ENCODE measurements around the gene CLEC11A.

The CLEC11A gene

GRCh38 chr19:50723069-50723468, at the start of gene CLEC11A:
Gene CLEC11A (plus strand): TSS chr19:50723364. CDS start chr19:50723526, 162 bp downstream.
- no peak for TF ChIP-seq CTCF (IDR thresholded peaks at IDR 0.05; ENCODE audit: borderline replicate concordance, insufficient read depth, low read depth, low read length)
- no peak within 1 kb of the TSS for H3K4me3 ChIP-seq (ENCODE audit: low read depth, low read length)

GRCh38 chr19:50676625-50677197, 46.5 kb upstream of the CLEC11A start:
- no peak for TF ChIP-seq CTCF (IDR thresholded peaks at IDR 0.05; ENCODE audit: borderline replicate concordance, insufficient read depth, low read depth, low read length)
- H3K4me3 ChIP-seq (ENCODE audit: low read depth, low read length): no peak overlapping the region

GRCh38 chr19:50677636-50678035, 45.5 kb upstream of the CLEC11A start:
- H3K4me3 ChIP-seq (ENCODE audit: low read depth, low read length): no peak overlapping the region
- TF ChIP-seq CTCF (IDR thresholded peaks at IDR 0.05; ENCODE audit: borderline replicate concordance, insufficient read depth, low read depth, low read length): no peak

GRCh38 chr19:50678323-50678722, 44.8 kb upstream of the CLEC11A start:
- H3K4me3 ChIP-seq (ENCODE audit: low read depth, low read length): no peak overlapping the region
- no peak for TF ChIP-seq CTCF (IDR thresholded peaks at IDR 0.05; ENCODE audit: borderline replicate concordance, insufficient read depth, low read depth, low read length)

- no peak for TF ChIP-seq CTCF (IDR thresholded peaks at IDR 0.05; ENCODE audit: borderline replicate concordance, insufficient read depth, low read depth, low read length)
- H3K4me3 ChIP-seq (ENCODE audit: low read depth, low read length): no peak overlapping the region
Measured at GRCh38 chr19:50679177-50680125, 43.7 kb upstream of the CLEC11A start.

- H3K4me3 ChIP-seq (ENCODE audit: low read depth, low read length): no peak overlapping the region
- no peak for TF ChIP-seq CTCF (IDR thresholded peaks at IDR 0.05; ENCODE audit: borderline replicate concordance, insufficient read depth, low read depth, low read length)
Measured at GRCh38 chr19:50686310-50687032, 36.7 kb upstream of the CLEC11A start.
